HCT116 (cell line): Measurements from ENCODE around the gene ZHX3. TPM values are rescaled to one million over a fixed set of nuclear protein-coding genes. Genes with fewer than 3 reads are reported as not detected.

Experiments
- ATAC-seq: fragments of 200-7000 bp; cut with Tn5 transposase; 2 replicates; pipeline ENCODE4 v1.9.1; 2020; ENCODE audit warnings: mild to moderate bottlenecking, moderate library complexity
- BruUV-seq: library from RNA; stranded (reverse); fragments of 400-500 nt; replicated peaks from 2 replicates; lab custom pipeline; 2021; lab: Mats Ljungman, UMichigan
- CTCF ChIA-PET: fragments of 300-600 bp; sonication (Branson Sonifier 250); formaldehyde crosslinking; loops from one replicate; lab custom pipeline; 2021; ENCODE audit warnings: antibody characterized with exemption; lab: Charles Lee
- POLR2A ChIA-PET: fragments of 300-600, 350-600 bp; sonication (Branson Sonifier 250); formaldehyde crosslinking; loops from one replicate; lab custom pipeline; 2021; ENCODE audit warnings: antibody characterized with exemption; lab: Charles Lee
- RAD21 ChIA-PET, 2 experiments: fragments of 300-600 bp; sonication (Branson Sonifier 250); formaldehyde crosslinking; loops; one replicate each; lab custom pipeline; 2023; ENCODE audit warnings: low total read pairs in 2 of 2; ENCODE audit not compliant: uncharacterized antibody in 2 of 2, unreplicated experiment in 2 of 2, low non-redundant PET in 1 of 2; lab: Charles Lee
- DNase-seq: peaks from one replicate; pipeline ENCODE4 v3.0.0-alpha.2; 2010; ENCODE audit warnings: low read depth, low spot score
- H2AFZ ChIP-seq: fragments of 200-600 bp; shearing (Covaris generic), sonication (generic); 2 replicates; pipeline ENCODE4 v1.6.1; 2017; ENCODE audit warnings: low read depth, mixed run types, mixed read lengths, antibody characterized with exemption, low read length; ENCODE audit not compliant: poor library complexity, severe bottlenecking
- H3K27ac ChIP-seq: 2 replicates; pipeline ENCODE4 v1.5.1; 2012; ENCODE audit warnings: low read depth, low read length
- H3K27me3 ChIP-seq: fragments of 200-600 bp; sonication (generic); 2 replicates; pipeline ENCODE4 v1.6.1; 2016; ENCODE audit warnings: mixed run types, low read length, mixed read lengths; ENCODE audit not compliant: insufficient read depth
- H3K36me3 ChIP-seq, 2 experiments: fragments of 200-500 bp in 1 of 2; fragments of 200-600 bp in 1 of 2; sonication (Bioruptor generic) in 1 of 2; sonication (generic) in 1 of 2; 2 replicates each; pipeline versions ENCODE4 v1.5.1 to v1.6.1; 2014 to 2016; ENCODE audit warnings: low read length in 2 of 2, inconsistent platforms in 1 of 2, mixed read lengths in 1 of 2, mixed run types in 1 of 2; ENCODE audit not compliant: insufficient read depth in 2 of 2, control insufficient read depth in 1 of 2
- H3K4me1 ChIP-seq, 2 experiments: fragments of 200-600 bp in 1 of 2; sonication (generic) in 1 of 2; 2 replicates each; pipeline versions ENCODE4 v1.5.1 to v1.6.1; 2012 to 2017; ENCODE audit warnings: low read length in 2 of 2, inconsistent platforms in 1 of 2, mild to moderate bottlenecking in 1 of 2, mixed read lengths in 1 of 2, mixed run types in 1 of 2, moderate library complexity in 1 of 2; ENCODE audit not compliant: insufficient read depth in 2 of 2, control insufficient read depth in 1 of 2
- H3K4me2 ChIP-seq: fragments of 200-600 bp; sonication (generic); 2 replicates; pipeline ENCODE4 v1.6.1; 2017; ENCODE audit warnings: mixed run types, low read length, mixed read lengths
- H3K4me3 ChIP-seq, 2 experiments: fragments of 200-600 bp in 1 of 2; sonication (generic) in 1 of 2; replicated peaks in 1 of 2; 2 replicates each; pipeline ENCODE4 v1.5.1; 2011 to 2016; ENCODE audit warnings: low read length in 2 of 2, control low read depth in 1 of 2, low read depth in 1 of 2, mild to moderate bottlenecking in 1 of 2, mixed read lengths in 1 of 2, mixed run types in 1 of 2
- H3K79me2 ChIP-seq: fragments of 200-600 bp; sonication (generic); 2 replicates; pipeline ENCODE4 v1.6.1; 2017; ENCODE audit warnings: mild to moderate bottlenecking, mixed run types, low read length, moderate library complexity, mixed read lengths; ENCODE audit not compliant: insufficient read depth
- H3K9ac ChIP-seq: fragments of 200-600 bp; sonication (generic); 2 replicates; pipeline ENCODE4 v1.6.1; 2016; ENCODE audit warnings: low read length, mixed read lengths
- H3K9me2 ChIP-seq: fragments of 200-600 bp; sonication (generic), shearing (Covaris generic); 2 replicates; pipeline ENCODE4 v1.6.1; 2017; ENCODE audit warnings: mixed run types, mild to moderate bottlenecking, moderate library complexity; ENCODE audit not compliant: insufficient read depth
- H3K9me3 ChIP-seq, 2 experiments: fragments of 200-500 bp in 1 of 2; fragments of 200-600 bp in 1 of 2; sonication (Bioruptor generic) in 1 of 2; sonication (generic) in 1 of 2; 2 replicates each; pipeline ENCODE4 v1.6.1; 2014 to 2017; ENCODE audit warnings: low read length in 2 of 2, mixed read lengths in 2 of 2, inconsistent platforms in 1 of 2, low read depth in 1 of 2, mild to moderate bottlenecking in 1 of 2, mixed run types in 1 of 2, moderate library complexity in 1 of 2; ENCODE audit not compliant: control insufficient read depth in 1 of 2, insufficient read depth in 1 of 2
- H4K20me1 ChIP-seq: fragments of 200-600 bp; sonication (generic), shearing (Covaris generic); 2 replicates; pipeline ENCODE4 v1.6.1; 2017; ENCODE audit warnings: mixed run types, mild to moderate bottlenecking, moderate library complexity; ENCODE audit not compliant: insufficient read depth
- ATF3 ChIP-seq: IDR thresholded peaks from 2 replicates; pipeline ENCODE4 v1.6.1; 2012
- CBX3 ChIP-seq: IDR thresholded peaks from 2 replicates; pipeline ENCODE4 v1.6.1; 2012; ENCODE audit warnings: low read depth
- CEBPB ChIP-seq: IDR thresholded peaks from 2 replicates; pipeline ENCODE4 v1.6.1; 2012; ENCODE audit warnings: low read depth
- EGR1 ChIP-seq: IDR thresholded peaks from 2 replicates; pipeline ENCODE4 v1.6.1; 2012; ENCODE audit warnings: low read depth
- ELF1 ChIP-seq: IDR thresholded peaks from 2 replicates; pipeline ENCODE4 v1.6.1; 2012; ENCODE audit warnings: low read depth, borderline replicate concordance
- EZH2 ChIP-seq: fragments of 200-600 bp; sonication (generic); IDR thresholded peaks from 2 replicates; pipeline ENCODE4 v1.6.1; 2017; ENCODE audit warnings: antibody characterized with exemption, mixed run types
- EZH2phosphoT487 ChIP-seq: fragments of 200-600 bp; IDR thresholded peaks from 2 replicates; pipeline ENCODE4 v1.6.1; 2018; ENCODE audit warnings: antibody characterized with exemption, borderline replicate concordance
- JUND ChIP-seq: IDR thresholded peaks from 2 replicates; pipeline ENCODE4 v1.6.1; 2012
- POLR2A ChIP-seq: IDR thresholded peaks from 2 replicates; pipeline ENCODE4 v1.7.0; 2011; ENCODE audit warnings: borderline replicate concordance; ENCODE audit not compliant: insufficient read depth, insufficient read length; ENCODE audit errors: extremely low read depth
- POLR2AphosphoS5 ChIP-seq: IDR thresholded peaks from 2 replicates; pipeline ENCODE4 v1.6.1; 2011; ENCODE audit warnings: mild to moderate bottlenecking, low read depth, low read length, moderate library complexity
- SIN3A ChIP-seq: IDR thresholded peaks from 2 replicates; pipeline ENCODE4 v1.6.1; 2012; ENCODE audit warnings: low read depth
- SP1 ChIP-seq: IDR thresholded peaks from 2 replicates; pipeline ENCODE4 v1.6.1; 2012; ENCODE audit warnings: low read depth
- SRF ChIP-seq: IDR thresholded peaks from 2 replicates; pipeline ENCODE4 v1.6.1; 2012; ENCODE audit warnings: low read depth
- TCF7L2 ChIP-seq: IDR thresholded peaks from 2 replicates; pipeline ENCODE4 v1.7.0; 2011; ENCODE audit warnings: borderline replicate concordance, inconsistent platforms; ENCODE audit not compliant: insufficient read depth, insufficient read length; ENCODE audit errors: extremely low read depth
- YY1 ChIP-seq: IDR thresholded peaks from 2 replicates; pipeline ENCODE4 v1.6.1; 2011; ENCODE audit warnings: low read length, low read depth, moderate library complexity, mild to moderate bottlenecking; ENCODE audit not compliant: insufficient replicate concordance; ENCODE audit errors: extremely low read depth
- ZBTB33 ChIP-seq: IDR thresholded peaks from 2 replicates; pipeline ENCODE4 v1.6.1; 2011; ENCODE audit warnings: mild to moderate bottlenecking, low read length, moderate library complexity; ENCODE audit not compliant: insufficient replicate concordance; ENCODE audit errors: extremely low read depth
- ZFX ChIP-seq: fragments of 450-650 bp; IDR thresholded peaks from 2 replicates; pipeline ENCODE4 v1.6.1; 2017
- ZNF274 ChIP-seq: fragments of 200-500 bp; sonication (Bioruptor generic); IDR thresholded peaks from 2 replicates; pipeline ENCODE4 v1.6.1; 2014; ENCODE audit warnings: mild to moderate bottlenecking, low read depth, low read length, inconsistent platforms
- intact Hi-C: fragments of 100-400 bp; cut with micrococcal nuclease; formaldehyde crosslinking; loops from 2 replicates; pipeline ENCODE4 v1.10.0; 2022
- total RNA-seq: library from RNA; stranded (reverse); gene quantifications from one replicate; pipeline ENCODE4 v1.2.1, GENCODE V29; 2021; ENCODE audit not compliant: unreplicated experiment

The ZHX3 gene
- total RNA-seq, 1 experiment from 2014 or later, result 13.3 TPM

- H3K4me1 ChIP-seq, result peaks cover 0 to 7% of the 10 kb centered on the region in 2 experiments; a peak in 1 of 4 replicates
Observed at GRCh38 chr20:41247523-41248367, 69.8 kb downstream of the ZHX3 start.

GRCh38 chr20:41245086-41245707 lies 72.3 kb downstream of the ZHX3 start:
- Histone ChIP-seq H3K9ac (no peak overlapping the region), H4K20me1 (no peaks in the 10 kb centered on the region), H3K4me2 (no peak overlapping the region), H3K4me3 (no peak overlapping the region), H3K9me3 (no peaks in the 10 kb centered on the region), H3K4me1 (peaks cover 0 to 7% of the 10 kb centered on the region in 2 experiments; a peak in 1 of 4 replicates), H3K36me3 (no peaks in the 10 kb centered on the region), H3K79me2 (no peaks in the 10 kb centered on the region), H3K9me2 (no peaks in the 10 kb centered on the region), H3K27ac (no peak overlapping the region), H3K27me3 (no peaks in the 10 kb centered on the region), H2AFZ (no peak overlapping the region)
- RAD21 ChIA-PET, result no interaction called here
- DNase-seq (no peak), ATAC-seq (no peak; the same call in 1 of the 2 replicates)
- intact Hi-C loops, result no loop called here
- CTCF ChIA-PET, result interaction anchor here (1.3 kb wide), 1 partner anchor 110 kb away, joined by 3 read pairs; no protein-coding TSS in a partner anchor
- POLR2A ChIA-PET, result no interaction called here
- no TSS peak for BruUV-seq
- TF ChIP-seq POLR2AphosphoS5 (no peak), ZFX (no peak), EZH2 (no peak), ELF1 (no peak), JUND (no peak), SIN3A (no peak), EZH2phosphoT487 (no peak), TCF7L2 (no peak), YY1 (no peak), EGR1 (no peak), ZNF274 (no peak), ATF3 (no peak), SRF (no peak), ZBTB33 (no peak), CEBPB (no peak)

More at GRCh38 chr20:41247523-41248367, 69.8 kb downstream of the ZHX3 start:
- DNase-seq (no peak), ATAC-seq (no peak)
- no TSS peak for BruUV-seq
- no peak overlapping the region for H3K4me2 ChIP-seq
- TF ChIP-seq CBX3 (no peak), SRF (no peak), SP1 (no peak), POLR2AphosphoS5 (no peak), POLR2A (no peak)
- intact Hi-C loops, result no loop called here
- no peaks in the 10 kb centered on the region for H3K27me3 ChIP-seq
- no peaks in the 10 kb centered on the region for H3K9me2 ChIP-seq
- CTCF ChIA-PET, result no interaction called here
- POLR2A ChIA-PET, result no interaction called here
- H3K36me3 ChIP-seq, result no peaks in the 10 kb centered on the region
- H3K27ac ChIP-seq, result no peak overlapping the region
- H3K9me3 ChIP-seq, result no peaks in the 10 kb centered on the region
- H3K4me3 ChIP-seq, result no peak overlapping the region
- no peak overlapping the region for H2AFZ ChIP-seq
- RAD21 ChIA-PET, result no interaction called here
- H3K9ac ChIP-seq, result no peak overlapping the region
- no peaks in the 10 kb centered on the region for H4K20me1 ChIP-seq
- H3K79me2 ChIP-seq, result no peaks in the 10 kb centered on the region
